ENCODE results near the gene OMA1.
"Not testable (repeated sequence)": the region's sequence is repeated elsewhere in the genome, so short reads cannot be mapped to it uniquely, and the experiment has no call there.

The OMA1 gene

DNA sequence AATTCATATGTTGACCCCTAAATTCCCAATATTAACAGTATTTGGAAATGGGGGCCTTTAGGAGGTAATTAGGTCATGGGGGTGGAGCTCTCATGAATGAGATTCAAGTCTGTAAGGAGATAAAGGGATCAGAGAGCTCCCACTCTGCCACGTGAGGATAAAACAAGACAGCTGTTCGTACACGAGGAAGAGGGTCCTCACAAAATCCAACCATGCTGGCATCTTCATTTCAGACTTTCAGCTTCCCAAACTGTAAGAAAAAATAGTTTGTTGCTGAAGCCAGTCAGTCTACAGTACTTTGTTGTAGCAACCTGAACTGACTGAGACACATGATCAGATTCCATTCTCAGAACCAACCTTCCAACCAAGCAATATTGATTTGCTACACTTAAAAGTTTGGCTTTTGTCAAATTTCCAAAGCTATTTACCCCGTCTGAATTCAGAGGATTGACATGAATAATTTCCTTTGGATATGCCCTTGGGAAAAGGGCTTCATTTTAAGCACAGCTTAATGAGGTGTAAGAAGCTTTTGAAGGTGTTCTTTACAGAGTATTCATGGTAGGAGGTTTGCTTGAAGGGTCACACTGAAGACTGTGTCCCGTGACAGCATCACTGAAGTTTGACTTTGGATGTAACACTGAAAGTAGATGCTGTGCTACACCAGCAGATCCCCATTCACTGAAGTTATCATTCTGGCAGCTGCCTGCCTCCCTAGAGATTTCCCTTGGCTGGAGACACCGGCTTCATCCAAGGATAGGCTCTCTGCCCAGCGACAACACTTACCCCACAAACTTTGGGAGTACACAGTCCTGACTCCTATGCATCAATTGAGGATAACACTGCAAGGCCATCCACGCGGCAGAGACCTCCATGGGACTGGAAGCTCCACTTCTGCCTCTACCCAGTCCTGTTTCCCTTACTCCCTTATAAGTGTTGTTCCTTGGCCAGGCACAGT, 4.9 kb upstream of the OMA1 start:
- H3K4me3 ChIP-seq (ENCODE audit: severe bottlenecking) = no peak overlapping the region
- no peaks in the 10 kb centered on the region for H3K27me3 ChIP-seq (ENCODE audit: insufficient read depth, poor library complexity, severe bottlenecking)
- H3K9me3 ChIP-seq (ENCODE audit: severe bottlenecking) = peaks cover 1% of the 10 kb centered on the region
- DNase-seq (ENCODE audit: low spot score) (no peak), ATAC-seq (ENCODE audit: low read depth) (no peak)
- no peaks in the 10 kb centered on the region for H3K36me3 ChIP-seq (ENCODE audit: low read depth)
- H3K4me1 ChIP-seq (ENCODE audit: insufficient read depth, poor library complexity, severe bottlenecking) = peaks cover 3% of the 10 kb centered on the region
- TF ChIP-seq, protein P1, sequence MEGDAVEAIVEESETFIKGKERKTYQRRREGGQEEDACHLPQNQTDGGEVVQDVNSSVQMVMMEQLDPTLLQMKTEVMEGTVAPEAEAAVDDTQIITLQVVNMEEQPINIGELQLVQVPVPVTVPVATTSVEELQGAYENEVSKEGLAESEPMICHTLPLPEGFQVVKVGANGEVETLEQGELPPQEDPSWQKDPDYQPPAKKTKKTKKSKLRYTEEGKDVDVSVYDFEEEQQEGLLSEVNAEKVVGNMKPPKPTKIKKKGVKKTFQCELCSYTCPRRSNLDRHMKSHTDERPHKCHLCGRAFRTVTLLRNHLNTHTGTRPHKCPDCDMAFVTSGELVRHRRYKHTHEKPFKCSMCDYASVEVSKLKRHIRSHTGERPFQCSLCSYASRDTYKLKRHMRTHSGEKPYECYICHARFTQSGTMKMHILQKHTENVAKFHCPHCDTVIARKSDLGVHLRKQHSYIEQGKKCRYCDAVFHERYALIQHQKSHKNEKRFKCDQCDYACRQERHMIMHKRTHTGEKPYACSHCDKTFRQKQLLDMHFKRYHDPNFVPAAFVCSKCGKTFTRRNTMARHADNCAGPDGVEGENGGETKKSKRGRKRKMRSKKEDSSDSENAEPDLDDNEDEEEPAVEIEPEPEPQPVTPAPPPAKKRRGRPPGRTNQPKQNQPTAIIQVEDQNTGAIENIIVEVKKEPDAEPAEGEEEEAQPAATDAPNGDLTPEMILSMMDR (IDR thresholded peaks at IDR 0.05; ENCODE audit: poor library complexity, severe bottlenecking) = no peak
- H3K27ac ChIP-seq (ENCODE audit: poor library complexity, severe bottlenecking) = no peak overlapping the region

DNA sequence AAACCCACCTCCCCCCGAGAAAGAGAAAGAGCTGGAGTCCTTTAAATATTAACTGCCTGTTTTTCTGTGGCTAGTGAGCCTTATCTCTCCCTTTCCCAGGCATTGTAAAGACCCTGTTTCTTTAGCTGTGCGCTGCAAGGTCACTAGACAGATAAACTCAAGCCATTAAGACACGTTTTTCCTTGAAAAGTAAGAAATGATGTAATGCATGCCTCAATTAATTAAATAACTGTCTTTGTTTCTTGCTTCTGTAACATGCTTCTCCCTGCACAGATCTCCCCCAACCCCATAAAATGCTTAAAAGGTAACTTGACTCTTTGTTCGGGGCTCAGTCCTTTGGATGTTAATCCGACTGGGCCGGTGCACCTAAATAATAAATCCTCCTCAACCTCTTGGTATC, 2.8 kb upstream of the OMA1 start:
- ATAC-seq (ENCODE audit: low read depth); H3K27me3 ChIP-seq (ENCODE audit: insufficient read depth, poor library complexity, severe bottlenecking); H3K36me3 ChIP-seq (ENCODE audit: low read depth); H3K27ac ChIP-seq (ENCODE audit: poor library complexity, severe bottlenecking); H3K9me3 ChIP-seq (ENCODE audit: severe bottlenecking); H3K4me3 ChIP-seq (ENCODE audit: severe bottlenecking); DNase-seq (ENCODE audit: low spot score): not testable (repeated sequence)
- peaks cover 11% of the 10 kb centered on the region for H3K4me1 ChIP-seq (ENCODE audit: insufficient read depth, poor library complexity, severe bottlenecking)

DNA sequence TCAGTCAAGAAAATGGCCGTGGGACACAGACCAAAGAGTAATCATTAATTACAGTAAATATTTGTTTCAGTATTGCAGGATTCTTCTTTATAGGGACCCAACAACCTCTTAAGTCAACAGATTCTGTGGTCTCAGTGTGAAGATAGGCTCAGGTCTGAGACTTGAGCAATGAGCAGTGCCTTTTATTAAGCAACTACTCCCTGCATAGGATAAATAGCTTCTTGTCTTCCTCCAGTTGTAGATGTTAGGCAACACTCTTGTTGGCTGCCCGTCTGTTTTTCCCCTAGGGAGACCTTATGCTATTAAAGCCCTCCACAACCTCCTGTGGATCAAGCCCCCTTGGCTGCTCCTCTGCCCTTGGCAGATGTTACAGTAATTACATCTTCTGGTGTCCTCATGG, 1.8 kb upstream of the OMA1 start:
- no peak overlapping the region for H3K4me3 ChIP-seq (ENCODE audit: severe bottlenecking)
- no peaks in the 10 kb centered on the region for H3K36me3 ChIP-seq (ENCODE audit: low read depth)
- ATAC-seq (ENCODE audit: low read depth) (no peak), DNase-seq (ENCODE audit: low spot score) (no peak)
- peaks cover 11% of the 10 kb centered on the region for H3K4me1 ChIP-seq (ENCODE audit: insufficient read depth, poor library complexity, severe bottlenecking)
- TF ChIP-seq, protein P1 (IDR thresholded peaks at IDR 0.05; ENCODE audit: poor library complexity, severe bottlenecking) = no peak
- H3K27me3 ChIP-seq (ENCODE audit: insufficient read depth, poor library complexity, severe bottlenecking) = no peaks in the 10 kb centered on the region
- H3K27ac ChIP-seq (ENCODE audit: poor library complexity, severe bottlenecking) = no peak overlapping the region
- H3K9me3 ChIP-seq (ENCODE audit: severe bottlenecking) = peaks cover 1% of the 10 kb centered on the region

DNA sequence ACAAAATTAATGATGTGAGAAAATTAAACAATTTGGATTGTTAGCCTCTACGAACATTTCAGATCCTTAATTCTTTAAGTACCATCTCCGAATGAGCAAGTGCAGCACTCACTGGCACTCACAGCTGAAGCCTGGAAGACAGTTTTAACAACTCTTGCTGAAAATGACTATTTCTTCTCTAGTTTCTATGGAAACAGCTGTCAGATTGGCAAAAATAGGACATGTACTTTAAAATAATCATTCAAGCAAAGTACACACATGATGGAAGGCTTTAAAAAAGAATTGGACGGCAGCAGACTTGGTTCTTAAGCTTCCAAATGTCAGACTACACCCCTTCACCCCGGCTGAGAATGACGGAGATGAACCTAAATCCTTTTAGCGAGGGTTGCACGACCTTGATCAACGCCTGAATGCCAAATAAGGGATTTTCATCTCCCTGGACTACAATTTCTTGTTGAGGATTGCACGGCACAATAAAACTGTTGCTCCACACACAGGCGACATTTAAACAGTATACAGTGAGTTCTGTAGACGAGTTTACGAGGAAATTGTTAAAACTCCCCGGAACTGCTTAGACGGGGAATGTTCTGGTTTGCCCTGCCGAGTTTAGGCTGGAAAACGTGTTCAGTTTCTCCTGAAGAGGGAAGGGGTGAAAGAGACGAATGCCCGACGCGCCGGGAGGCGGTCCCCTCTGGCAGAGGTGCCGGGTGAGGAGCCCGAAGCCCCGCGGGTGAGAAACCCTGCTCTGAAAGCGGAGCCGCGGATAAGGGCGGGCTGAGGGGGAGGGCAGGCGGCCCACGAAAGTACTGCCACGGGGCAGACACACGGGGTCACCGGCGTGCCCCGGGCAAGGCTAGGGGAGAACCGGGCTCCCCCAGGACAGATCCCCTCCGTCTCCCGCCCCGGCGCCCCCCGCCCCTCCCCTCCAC, 671 bp downstream of the OMA1 start:
- DNase-seq (ENCODE audit: low spot score) (peak; percentile 75), ATAC-seq (ENCODE audit: low read depth) (peak; percentile 71)
- Histone ChIP-seq H3K9me3 (ENCODE audit: severe bottlenecking) (peaks cover 1% of the 10 kb centered on the region), H3K27me3 (ENCODE audit: insufficient read depth, poor library complexity, severe bottlenecking) (no peaks in the 10 kb centered on the region), H3K4me1 (ENCODE audit: insufficient read depth, poor library complexity, severe bottlenecking) (peaks cover 11% of the 10 kb centered on the region), H3K4me3 (ENCODE audit: severe bottlenecking) (peak overlapping the region; percentile 53), H3K36me3 (ENCODE audit: low read depth) (no peaks in the 10 kb centered on the region), H3K27ac (ENCODE audit: poor library complexity, severe bottlenecking) (peak overlapping the region; percentile 82)
- TF ChIP-seq, protein P1 (IDR thresholded peaks at IDR 0.05; ENCODE audit: poor library complexity, severe bottlenecking) = no peak

DNA sequence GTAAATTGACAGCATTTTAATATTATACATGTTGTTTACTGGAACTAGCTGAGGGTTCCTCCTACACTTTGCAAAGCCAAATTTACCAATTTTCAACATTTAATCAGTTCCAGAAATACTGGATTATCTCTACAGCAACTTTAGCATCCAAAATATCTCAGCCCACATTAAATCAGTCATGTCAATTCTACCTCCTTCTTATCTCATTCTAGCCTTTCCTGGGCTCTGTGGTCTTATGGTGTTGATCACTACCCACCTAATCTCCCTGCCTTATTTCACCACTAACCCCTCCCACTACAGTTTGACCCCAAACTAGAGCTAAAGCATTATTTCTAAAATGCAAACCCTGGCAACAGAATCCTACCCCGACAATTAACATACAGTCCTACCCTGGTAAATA, 3.3 kb downstream of the OMA1 start:
- TF ChIP-seq, protein P1 (IDR thresholded peaks at IDR 0.05; ENCODE audit: poor library complexity, severe bottlenecking) = no peak
- Histone ChIP-seq H3K9me3 (ENCODE audit: severe bottlenecking) (peaks cover 1% of the 10 kb centered on the region), H3K36me3 (ENCODE audit: low read depth) (no peaks in the 10 kb centered on the region), H3K4me3 (ENCODE audit: severe bottlenecking) (no peak overlapping the region), H3K27ac (ENCODE audit: poor library complexity, severe bottlenecking) (no peak overlapping the region), H3K27me3 (ENCODE audit: insufficient read depth, poor library complexity, severe bottlenecking) (no peaks in the 10 kb centered on the region), H3K4me1 (ENCODE audit: insufficient read depth, poor library complexity, severe bottlenecking) (peaks cover 11% of the 10 kb centered on the region)
- DNase-seq (ENCODE audit: low spot score) (no peak), ATAC-seq (ENCODE audit: low read depth) (no peak)

Data from RWPE2 (cell line).